ENCODE results near the gene ZNF454. TPM values are rescaled to one million over a fixed set of nuclear protein-coding genes. Genes with fewer than 3 reads are reported as not detected.

ZNF454 gene
- total RNA-seq (1 to 10 TPM; 2.9 to 7.4 (median 5.7) TPM), polyA plus RNA-seq (1 to 10 TPM; 2.2 to 3.2 TPM)
- long read RNA-seq, donor 1, partial matches to known transcripts = 1 of 18 reads
- long read RNA-seq, donor 1, other reads (novel, unspliced or antisense) = 10 of 18 reads
- long read RNA-seq, donor 2 = 0 reads
- long read RNA-seq, donor 3, partial matches to known transcripts = 0 of 5 reads
- long read RNA-seq, donor 3, other reads (novel, unspliced or antisense) = 3 of 5 reads

GRCh38 chr5:178940569-178941360 lies at the start of gene ZNF454:
Gene ZNF454 (plus strand): TSS chr5:178941198. CDS start chr5:178942792, 1,594 bp downstream.
- Histone ChIP-seq H3K4me1 (ENCODE audit: insufficient read depth) (peaks cover 5% of the 10 kb centered on the region), H3K4me3 (peak within 1 kb of the TSS; percentile 63), H3K27me3 (no peaks in the 10 kb centered on the region), H3K27ac (peak within 1 kb of the TSS in 1 of 2 donors; percentile 6), H3K9me3 (peaks cover 0 to 11% of the 10 kb centered on the region in 2 donors), H3K36me3 (no peaks in the 10 kb centered on the region)
- 1 to 2% (median 1%) methylated on average over 58 to 69 of the region's 69 CpGs for WGBS, 3 donors
- peak; percentile 92 to 97 (median 94) for DNase-seq
- intact Hi-C loops (cut with DNase I) = no loop called here
- TF ChIP-seq CTCF (IDR thresholded peaks at IDR 0.05) (no peak), POLR2A (IDR thresholded peaks at IDR 0.05) (no peak), EP300 (IDR thresholded peaks at IDR 0.05) (no peak)

- 0 to 2% (median 1%) methylated on average over 38 to 79 of the region's 79 CpGs for WGBS, 3 donors
These were observed 45.1 kb upstream of the ZNF454 start, which contains the start of gene ZFP2 for GRCh38 chr5:178895615-178896571. Gene ZFP2 (plus strand): TSS chr5:178895913. CDS start chr5:178931314, 35,401 bp downstream.

GRCh38 chr5:178899289-178899688 lies 41.7 kb upstream of the ZNF454 start:
- WGBS, 3 donors = 73 to 82% (median 79%) methylated on average over 5 of the region's 5 CpGs
- H3K4me1 ChIP-seq (ENCODE audit: insufficient read depth) = no peaks in the 10 kb centered on the region
- no peak overlapping the region for H3K4me3 ChIP-seq
- no peak overlapping the region for H3K27ac ChIP-seq
- no peaks in the 10 kb centered on the region for H3K36me3 ChIP-seq
- H3K27me3 ChIP-seq = no peaks in the 10 kb centered on the region
- intact Hi-C loops (cut with DNase I) = no loop called here
- no peak for DNase-seq
- no peaks in the 10 kb centered on the region for H3K9me3 ChIP-seq
- TF ChIP-seq EP300 (IDR thresholded peaks at IDR 0.05) (no peak), CTCF (IDR thresholded peaks at IDR 0.05) (no peak), POLR2A (IDR thresholded peaks at IDR 0.05) (no peak)

More at GRCh38 chr5:178895615-178896571, 45.1 kb upstream of the ZNF454 start, which contains the start of gene ZFP2:
- no peak for TF ChIP-seq EP300 (IDR thresholded peaks at IDR 0.05)
- TF ChIP-seq POLR2A (IDR thresholded peaks at IDR 0.05) = no peak
- TF ChIP-seq CTCF (IDR thresholded peaks at IDR 0.05) = no peak
- intact Hi-C loops (cut with DNase I) = no loop called here
- H3K36me3 ChIP-seq = no peaks in the 10 kb centered on the region
- no peaks in the 10 kb centered on the region for H3K9me3 ChIP-seq
- no peaks in the 10 kb centered on the region for H3K4me1 ChIP-seq (ENCODE audit: insufficient read depth)
- no peaks in the 10 kb centered on the region for H3K27me3 ChIP-seq
- DNase-seq = peak; percentile 37 to 75 (median 69)
- peak within 1 kb of the TSS; percentile 57 to 62 for H3K27ac ChIP-seq
- H3K4me3 ChIP-seq = peak within 1 kb of the TSS; percentile 75

GRCh38 chr5:178902849-178903248 lies 38.1 kb upstream of the ZNF454 start:
- Histone ChIP-seq H3K9me3 (peaks cover 0 to 6% of the 10 kb centered on the region in 2 donors), H3K4me3 (no peak overlapping the region), H3K27ac (no peak overlapping the region), H3K4me1 (ENCODE audit: insufficient read depth) (no peaks in the 10 kb centered on the region), H3K27me3 (no peaks in the 10 kb centered on the region), H3K36me3 (no peaks in the 10 kb centered on the region)
- no peak for DNase-seq
- WGBS, 3 donors = 79 to 96% (median 92%) methylated on average over 3 of the region's 3 CpGs
- intact Hi-C loops (cut with DNase I) = no loop called here
- no peak for TF ChIP-seq EP300 (IDR thresholded peaks at IDR 0.05)
- no peak for TF ChIP-seq CTCF (IDR thresholded peaks at IDR 0.05)
